PFSK-1 (cell line): ENCODE results near the gene PRRT4.

Experiments used
- FOXP2 ChIP-seq: optimal IDR thresholded peaks from 2 replicates; pipeline ENCODE3; 2011; ENCODE audit warnings: borderline replicate concordance, control low read depth, inconsistent platforms; ENCODE audit not compliant: insufficient read depth; ENCODE audit errors: extremely low read length, extremely low read depth
- POLR2AphosphoS5 ChIP-seq: IDR thresholded peaks from 2 replicates; pipeline ENCODE4 v1.6.1; 2012; ENCODE audit warnings: low read depth, mild to moderate bottlenecking, control low read depth, low read length, moderate library complexity
- REST ChIP-seq, 2 experiments: IDR thresholded peaks; 2 replicates each; pipeline versions ENCODE4 v1.6.1 to v1.8.0; 2011 to 2012; ENCODE audit warnings: low read depth in 2 of 2, low read length in 2 of 2, control low read depth in 1 of 2, inconsistent platforms in 1 of 2, mild to moderate bottlenecking in 1 of 2, moderate library complexity in 1 of 2; ENCODE audit not compliant: insufficient read depth in 1 of 2
- SIN3A ChIP-seq: IDR thresholded peaks from 2 replicates; pipeline ENCODE4 v1.6.1; 2012; ENCODE audit warnings: mild to moderate bottlenecking, low read length, moderate library complexity, borderline replicate concordance; ENCODE audit not compliant: insufficient read depth
- TAF1 ChIP-seq: IDR thresholded peaks from 2 replicates; pipeline ENCODE4 v1.6.1; 2012; ENCODE audit warnings: low read length, control low read depth, borderline replicate concordance; ENCODE audit not compliant: insufficient read depth

PRRT4 gene

GRCh38 chr7:128351296-128352152 is 10.0 kb downstream of the PRRT4 start:
- TF ChIP-seq FOXP2: no peak
- no peak for TF ChIP-seq TAF1
- no peak for TF ChIP-seq REST (IDR thresholded peaks at IDR 0.05; ENCODE audit: insufficient read depth in 1 of 2, low read depth in 2 of 2, low read length in 2 of 2)
- no peak for TF ChIP-seq POLR2AphosphoS5
- TF ChIP-seq SIN3A: no peak

GRCh38 chr7:128350708-128351295 is 10.7 kb downstream of the PRRT4 start:
- TF ChIP-seq FOXP2: no peak
- no peak for TF ChIP-seq REST (IDR thresholded peaks at IDR 0.05; ENCODE audit: insufficient read depth in 1 of 2, low read depth in 2 of 2, low read length in 2 of 2)
- TF ChIP-seq SIN3A: no peak
- TF ChIP-seq POLR2AphosphoS5: no peak
- TF ChIP-seq TAF1: no peak

- TF ChIP-seq TAF1 (no peak), REST (IDR thresholded peaks at IDR 0.05; ENCODE audit: insufficient read depth in 1 of 2, low read depth in 2 of 2, low read length in 2 of 2) (no peak), FOXP2 (no peak), POLR2AphosphoS5 (no peak), SIN3A (no peak)
These were observed 12.0 kb downstream of the PRRT4 start for GRCh38 chr7:128349466-128349825.

- no peak for TF ChIP-seq TAF1
- TF ChIP-seq FOXP2: no peak
- TF ChIP-seq SIN3A: no peak
- no peak for TF ChIP-seq REST (IDR thresholded peaks at IDR 0.05; ENCODE audit: insufficient read depth in 1 of 2, low read depth in 2 of 2, low read length in 2 of 2)
- TF ChIP-seq POLR2AphosphoS5: no peak
These were observed 13.8 kb downstream of the PRRT4 start for GRCh38 chr7:128347647-128348097.

- TF ChIP-seq FOXP2: no peak
- no peak for TF ChIP-seq TAF1
- no peak for TF ChIP-seq SIN3A
- TF ChIP-seq REST (IDR thresholded peaks at IDR 0.05; ENCODE audit: insufficient read depth in 1 of 2, low read depth in 2 of 2, low read length in 2 of 2): no peak
- TF ChIP-seq POLR2AphosphoS5: no peak
These were observed 17.1 kb downstream of the PRRT4 start for GRCh38 chr7:128344431-128344774.
